Suprapubic skin (tissue), 4 donors: ENCODE data around the gene RUSF1.

ENCODE experiments used
- POLR2A ChIP-seq, 2 donors: fragments of 450-650 bp; IDR thresholded peaks; one replicate each; pipeline ENCODE4 v1.6.1; 2017; ENCODE audit warnings: antibody characterized with exemption in 2 of 2, mild to moderate bottlenecking in 2 of 2, moderate library complexity in 2 of 2
- POLR2AphosphoS5 ChIP-seq, 3 donors: sonication (generic); formaldehyde crosslinking; IDR thresholded peaks; one replicate each; pipeline ENCODE4 v1.6.1; 2017; ENCODE audit warnings: antibody characterized with exemption in 3 of 3
- TF ChIP-seq, protein P1 (sequence below), 2 donors: fragments of 200-600 bp in 1 of 2; fragments of 450-650 bp in 1 of 2; sonication (generic) in 1 of 2; IDR thresholded peaks; one replicate each; pipeline ENCODE4 v1.5.1; 2016 to 2019; ENCODE audit warnings: antibody characterized with exemption in 2 of 2, mild to moderate bottlenecking in 1 of 2, moderate library complexity in 1 of 2

GRCh38 chr16:31535737-31536136 lies 27.5 kb upstream of the RUSF1 start:
- TF ChIP-seq, protein P1, sequence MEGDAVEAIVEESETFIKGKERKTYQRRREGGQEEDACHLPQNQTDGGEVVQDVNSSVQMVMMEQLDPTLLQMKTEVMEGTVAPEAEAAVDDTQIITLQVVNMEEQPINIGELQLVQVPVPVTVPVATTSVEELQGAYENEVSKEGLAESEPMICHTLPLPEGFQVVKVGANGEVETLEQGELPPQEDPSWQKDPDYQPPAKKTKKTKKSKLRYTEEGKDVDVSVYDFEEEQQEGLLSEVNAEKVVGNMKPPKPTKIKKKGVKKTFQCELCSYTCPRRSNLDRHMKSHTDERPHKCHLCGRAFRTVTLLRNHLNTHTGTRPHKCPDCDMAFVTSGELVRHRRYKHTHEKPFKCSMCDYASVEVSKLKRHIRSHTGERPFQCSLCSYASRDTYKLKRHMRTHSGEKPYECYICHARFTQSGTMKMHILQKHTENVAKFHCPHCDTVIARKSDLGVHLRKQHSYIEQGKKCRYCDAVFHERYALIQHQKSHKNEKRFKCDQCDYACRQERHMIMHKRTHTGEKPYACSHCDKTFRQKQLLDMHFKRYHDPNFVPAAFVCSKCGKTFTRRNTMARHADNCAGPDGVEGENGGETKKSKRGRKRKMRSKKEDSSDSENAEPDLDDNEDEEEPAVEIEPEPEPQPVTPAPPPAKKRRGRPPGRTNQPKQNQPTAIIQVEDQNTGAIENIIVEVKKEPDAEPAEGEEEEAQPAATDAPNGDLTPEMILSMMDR (IDR thresholded peaks at IDR 0.05), result no peak
- TF ChIP-seq POLR2A (IDR thresholded peaks at IDR 0.05) (no peak), POLR2AphosphoS5 (IDR thresholded peaks at IDR 0.05) (no peak)
